ENCODE data around the gene XPA. TPM values are rescaled to one million over a fixed set of nuclear protein-coding genes. Genes with fewer than 3 reads are reported as not detected.

XPA gene
- total and polyA plus RNA-seq, 10 donors, result 11.4 to 24.2 (median 16.0) TPM

DNA sequence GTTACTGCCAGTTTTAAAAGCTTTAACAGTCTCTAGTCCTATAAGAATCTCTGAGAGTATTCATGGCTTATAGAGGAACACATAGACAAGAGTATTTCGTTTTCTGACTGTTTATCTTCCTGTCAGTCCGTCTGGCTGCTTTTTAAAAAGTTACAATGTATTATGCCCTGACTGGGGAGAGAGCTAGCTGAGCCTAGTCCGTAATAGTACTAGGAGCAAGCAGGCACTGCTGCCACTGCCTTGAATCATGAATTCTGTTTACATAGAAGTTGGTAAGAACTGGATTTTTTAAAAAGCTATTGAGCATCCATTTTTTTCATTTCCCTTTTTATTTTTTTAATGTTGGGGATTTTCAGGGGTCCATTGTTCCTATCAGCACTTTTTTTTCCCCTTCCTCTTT is 26.6 kb downstream of the XPA start:
- peaks cover 0 to 100% (median 97%) of the 10 kb centered on the region in 6 donors for H3K36me3 ChIP-seq
- DNase-seq, result no peak
- no peak for TF ChIP-seq POLR2A (IDR thresholded peaks at IDR 0.05)
- no peak for TF ChIP-seq POLR2AphosphoS5 (IDR thresholded peaks at IDR 0.05)
- TF ChIP-seq, protein P1, sequence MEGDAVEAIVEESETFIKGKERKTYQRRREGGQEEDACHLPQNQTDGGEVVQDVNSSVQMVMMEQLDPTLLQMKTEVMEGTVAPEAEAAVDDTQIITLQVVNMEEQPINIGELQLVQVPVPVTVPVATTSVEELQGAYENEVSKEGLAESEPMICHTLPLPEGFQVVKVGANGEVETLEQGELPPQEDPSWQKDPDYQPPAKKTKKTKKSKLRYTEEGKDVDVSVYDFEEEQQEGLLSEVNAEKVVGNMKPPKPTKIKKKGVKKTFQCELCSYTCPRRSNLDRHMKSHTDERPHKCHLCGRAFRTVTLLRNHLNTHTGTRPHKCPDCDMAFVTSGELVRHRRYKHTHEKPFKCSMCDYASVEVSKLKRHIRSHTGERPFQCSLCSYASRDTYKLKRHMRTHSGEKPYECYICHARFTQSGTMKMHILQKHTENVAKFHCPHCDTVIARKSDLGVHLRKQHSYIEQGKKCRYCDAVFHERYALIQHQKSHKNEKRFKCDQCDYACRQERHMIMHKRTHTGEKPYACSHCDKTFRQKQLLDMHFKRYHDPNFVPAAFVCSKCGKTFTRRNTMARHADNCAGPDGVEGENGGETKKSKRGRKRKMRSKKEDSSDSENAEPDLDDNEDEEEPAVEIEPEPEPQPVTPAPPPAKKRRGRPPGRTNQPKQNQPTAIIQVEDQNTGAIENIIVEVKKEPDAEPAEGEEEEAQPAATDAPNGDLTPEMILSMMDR (IDR thresholded peaks at IDR 0.05 in 8 of 11, conservative IDR thresholded peaks at IDR 0.05 in 3 of 11), result no peak
- no peaks in the 10 kb centered on the region for H3K9me3 ChIP-seq
- no peak overlapping the region for H3K27ac ChIP-seq
- H3K4me1 ChIP-seq, result peaks cover 0 to 15% (median 5%) of the 10 kb centered on the region in 6 donors
- WGBS, 5 donors, result 48 to 90% (median 85%) methylated on average over 3 of the region's 3 CpGs
- no peak overlapping the region for H3K4me3 ChIP-seq
- intact Hi-C loops (cut with DNase I; ENCODE audit: low total_unique reads), result no loop called here
- H3K27me3 ChIP-seq (replicated peaks in 1 of 7), result no peaks in the 10 kb centered on the region

DNA sequence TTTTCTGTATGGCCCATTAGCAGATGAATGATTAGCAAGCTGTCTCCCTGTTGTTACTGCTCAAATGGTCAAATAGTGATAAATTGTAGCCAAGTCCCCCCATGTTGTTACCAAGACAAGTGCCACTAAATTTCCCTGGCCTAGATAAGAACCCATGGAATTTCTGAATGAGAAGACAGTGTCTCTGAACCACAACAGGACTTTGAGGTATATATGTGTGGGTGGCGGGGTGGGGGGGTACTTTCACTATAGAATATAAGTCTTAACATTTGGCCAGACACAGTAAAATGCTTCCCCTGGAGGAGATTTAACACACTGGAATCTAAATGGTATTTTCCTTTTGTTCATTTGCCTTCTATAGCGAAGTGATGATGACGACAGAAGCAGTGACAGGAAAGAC is 28.7 kb downstream of the XPA start:
- H3K36me3 ChIP-seq, result peaks cover 0 to 100% (median 97%) of the 10 kb centered on the region in 6 donors
- no peak overlapping the region for H3K4me3 ChIP-seq

DNA sequence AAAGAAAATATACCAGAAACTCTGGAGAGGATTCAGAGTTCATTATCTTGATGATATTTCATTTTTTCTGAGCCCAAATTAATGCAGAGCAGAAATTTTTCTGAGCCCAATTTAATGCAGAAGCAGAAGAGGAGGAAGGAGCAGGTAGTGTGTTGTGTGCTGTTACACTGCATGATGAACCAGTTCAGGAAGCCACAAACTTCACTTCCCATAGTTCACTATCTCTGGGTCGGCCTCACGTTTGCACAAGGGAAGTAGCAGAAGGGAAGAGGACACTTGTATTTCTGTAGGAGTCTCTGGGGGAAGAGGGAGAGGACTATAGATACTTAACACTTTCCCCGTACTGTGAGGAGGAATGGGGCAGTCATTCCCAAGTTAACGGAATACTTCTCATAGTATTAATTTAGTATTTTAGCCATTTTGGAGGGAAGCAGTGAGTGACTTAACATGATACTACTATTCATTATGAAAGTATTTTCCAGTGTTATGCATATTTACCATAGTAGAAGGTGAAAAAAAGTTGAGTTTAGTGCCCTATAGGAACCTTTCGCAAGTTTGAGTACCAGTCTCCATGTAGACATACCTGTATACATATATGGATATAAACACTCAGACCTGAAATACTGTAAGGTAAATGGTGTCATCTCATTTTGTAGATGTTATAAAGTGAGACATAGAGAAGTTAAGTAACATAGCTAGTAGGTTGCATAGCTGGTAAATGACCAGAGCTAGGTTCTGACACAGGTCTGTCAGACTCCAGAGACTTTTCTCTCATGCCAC is 30.0 kb downstream of the XPA start:
- H3K27ac ChIP-seq, result peak overlapping the region in 2 of 8 donors; percentile 19 to 28
- no peak for DNase-seq
- peaks cover 0 to 100% (median 96%) of the 10 kb centered on the region in 6 donors for H3K36me3 ChIP-seq
- 51 to 60% (median 58%) methylated on average over 5 of the region's 5 CpGs for WGBS, 5 donors
- peaks cover 0 to 15% (median 5%) of the 10 kb centered on the region in 6 donors for H3K4me1 ChIP-seq
- no peaks in the 10 kb centered on the region for H3K27me3 ChIP-seq (replicated peaks in 1 of 7)
- intact Hi-C loops (cut with DNase I; ENCODE audit: low total_unique reads), result no loop called here
- H3K9me3 ChIP-seq, result no peaks in the 10 kb centered on the region
- H3K4me3 ChIP-seq, result no peak overlapping the region
- TF ChIP-seq POLR2A (IDR thresholded peaks at IDR 0.05) (no peak), POLR2AphosphoS5 (IDR thresholded peaks at IDR 0.05) (no peak)
- TF ChIP-seq, protein P1 (IDR thresholded peaks at IDR 0.05 in 8 of 11, conservative IDR thresholded peaks at IDR 0.05 in 3 of 11), result no peak

More for the DNA sequence above, 28.7 kb downstream of the XPA start:
- H3K27me3 ChIP-seq (replicated peaks in 1 of 7), result no peaks in the 10 kb centered on the region
- H3K27ac ChIP-seq, result no peak overlapping the region
- no peak for DNase-seq
- intact Hi-C loops (cut with DNase I; ENCODE audit: low total_unique reads), result no loop called here
- 61 to 96% (median 94%) methylated on average over 3 of the region's 3 CpGs for WGBS, 5 donors
- H3K4me1 ChIP-seq, result peaks cover 0 to 15% (median 5%) of the 10 kb centered on the region in 6 donors
- no peaks in the 10 kb centered on the region for H3K9me3 ChIP-seq
- no peak for TF ChIP-seq POLR2A (IDR thresholded peaks at IDR 0.05)
- TF ChIP-seq, protein P1 (IDR thresholded peaks at IDR 0.05 in 8 of 11, conservative IDR thresholded peaks at IDR 0.05 in 3 of 11), result no peak
- TF ChIP-seq POLR2AphosphoS5 (IDR thresholded peaks at IDR 0.05), result no peak

DNA sequence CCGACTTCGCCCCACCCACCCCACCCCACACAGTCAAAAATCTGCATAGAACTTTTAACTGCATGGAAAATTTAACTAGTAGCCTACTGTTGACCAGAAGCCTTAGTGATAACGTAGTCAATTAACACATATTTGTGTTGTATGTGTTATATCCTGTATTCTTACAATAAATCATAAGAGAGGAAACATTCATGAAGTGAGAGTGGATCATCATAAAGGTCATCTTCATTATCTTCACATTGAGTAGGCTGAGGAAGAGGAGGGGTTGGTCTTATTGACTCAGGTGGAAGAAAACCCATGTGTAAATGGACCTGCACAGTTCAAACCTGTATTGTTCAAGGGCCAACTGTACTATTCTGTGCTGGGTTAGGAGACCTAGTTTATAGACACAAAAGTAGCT is 31.4 kb downstream of the XPA start:
- Histone ChIP-seq H3K27ac (no peak overlapping the region), H3K27me3 (replicated peaks in 1 of 7) (no peaks in the 10 kb centered on the region), H3K4me3 (no peak overlapping the region), H3K4me1 (peaks cover 0 to 18% (median 3%) of the 10 kb centered on the region in 6 donors), H3K36me3 (peaks cover 0 to 100% (median 92%) of the 10 kb centered on the region in 6 donors), H3K9me3 (no peaks in the 10 kb centered on the region)
- TF ChIP-seq POLR2A (IDR thresholded peaks at IDR 0.05) (no peak), POLR2AphosphoS5 (IDR thresholded peaks at IDR 0.05) (no peak)
- TF ChIP-seq, protein P1 (IDR thresholded peaks at IDR 0.05 in 8 of 11, conservative IDR thresholded peaks at IDR 0.05 in 3 of 11), result no peak
- WGBS, 5 donors, result 84 to 87% (median 84%) methylated on average over 3 of the region's 3 CpGs
- DNase-seq, result no peak
- intact Hi-C loops (cut with DNase I; ENCODE audit: low total_unique reads), result no loop called here

Data from spleen (tissue), 11 donors.